SK-N-SH (cell line): ENCODE data around the gene TTC3. TPM values are rescaled to one million over a fixed set of nuclear protein-coding genes. Genes with fewer than 3 reads are reported as not detected.

ENCODE experiments used
- CTCF ChIA-PET: fragments of 300-600, 350-600 bp; formaldehyde crosslinking; extraction: SDS; loops from one replicate; lab custom pipeline; 2021; lab: Yijun Ruan, JAX
- POLR2A ChIA-PET: fragments of 350-600 bp; sonication (Branson Sonifier 250); formaldehyde crosslinking; extraction: SDS; loops from one replicate; lab custom pipeline; 2020; ENCODE audit warnings: antibody characterized with exemption, inconsistent platforms; lab: Yijun Ruan, JAX
- DNase-seq: peaks from one replicate; pipeline ENCODE4 v3.0.0; 2012
- H2AFZ ChIP-seq: fragments of 200-600 bp; sonication (generic); 2 replicates; pipeline ENCODE4 v1.8.1; 2016; ENCODE audit warnings: antibody characterized with exemption, mild to moderate bottlenecking, low read depth
- H3F3A ChIP-seq: fragments of 200-600 bp; sonication (generic); replicated peaks from 2 replicates; pipeline ENCODE3; 2016; ENCODE audit warnings: antibody characterized with exemption, mild to moderate bottlenecking; ENCODE audit not compliant: insufficient read depth
- H3K27ac ChIP-seq, 2 experiments: fragments of 200-500 bp in 1 of 2; fragments of 200-600 bp in 1 of 2; sonication (Bioruptor generic) in 1 of 2; sonication (generic), shearing (Covaris generic) in 1 of 2; 2 replicates each; pipeline versions ENCODE4 v1.5.1 to v1.6.1; 2014 to 2016; ENCODE audit warnings: low read depth in 2 of 2, inconsistent platforms in 1 of 2, low read length in 1 of 2, mild to moderate bottlenecking in 1 of 2, mixed read lengths in 1 of 2
- H3K27me3 ChIP-seq: fragments of 200-600 bp; sonication (generic), shearing (Covaris generic); 2 replicates; pipeline ENCODE4 v1.6.1; 2016; ENCODE audit warnings: mixed run types; ENCODE audit not compliant: insufficient read depth
- H3K36me3 ChIP-seq, 2 experiments: fragments of 200-500 bp in 1 of 2; fragments of 200-600 bp in 1 of 2; sonication (Bioruptor generic) in 1 of 2; sonication (generic) in 1 of 2; replicated peaks in 1 of 2; 2 replicates each; pipeline versions ENCODE3 to v1.5.1; 2014 to 2016; ENCODE audit warnings: low read length in 1 of 2, mild to moderate bottlenecking in 1 of 2; ENCODE audit not compliant: insufficient read depth in 2 of 2, control insufficient read depth in 1 of 2
- H3K4me1 ChIP-seq, 2 experiments: fragments of 200-500 bp in 1 of 2; fragments of 200-600 bp in 1 of 2; sonication (Bioruptor generic) in 1 of 2; sonication (generic), shearing (Covaris generic) in 1 of 2; 2 replicates each; pipeline versions ENCODE4 v1.5.1 to v1.6.1; 2014 to 2016; ENCODE audit warnings: low read depth in 1 of 2, low read length in 1 of 2, mixed run types in 1 of 2; ENCODE audit not compliant: insufficient read depth in 2 of 2, control insufficient read depth in 1 of 2
- H3K4me2 ChIP-seq: fragments of 200-600 bp; sonication (generic), shearing (Covaris generic); 2 replicates; pipeline ENCODE4 v1.6.1; 2017; ENCODE audit warnings: mixed run types
- H3K4me3 ChIP-seq, 2 experiments: fragments of 200-500 bp in 1 of 2; fragments of 200-600 bp in 1 of 2; sonication (Bioruptor generic) in 1 of 2; sonication (generic), shearing (Covaris generic) in 1 of 2; 2 replicates each; pipeline versions ENCODE4 v1.5.1 to v1.8.1; 2014 to 2016; ENCODE audit warnings: low read depth in 2 of 2, inconsistent platforms in 1 of 2, low read length in 1 of 2, mild to moderate bottlenecking in 1 of 2, mixed read lengths in 1 of 2, moderate library complexity in 1 of 2
- H3K79me2 ChIP-seq: fragments of 200-600 bp; sonication (generic); 2 replicates; pipeline ENCODE4 v1.8.1; 2017; ENCODE audit warnings: mild to moderate bottlenecking; ENCODE audit not compliant: insufficient read depth
- H3K9ac ChIP-seq: fragments of 200-600 bp; sonication (generic); 2 replicates; pipeline ENCODE4 v1.6.1; 2017; ENCODE audit warnings: mixed run types
- H3K9me2 ChIP-seq: fragments of 200-600 bp; sonication (generic); 2 replicates; pipeline ENCODE4 v1.6.1; 2017; ENCODE audit warnings: mixed run types
- H3K9me3 ChIP-seq: fragments of 200-600 bp; sonication (generic); 2 replicates; pipeline ENCODE4 v1.6.1; 2017; ENCODE audit warnings: mixed run types, mild to moderate bottlenecking, moderate library complexity
- H4K20me1 ChIP-seq: fragments of 200-600 bp; sonication (generic); 2 replicates; pipeline ENCODE4 v1.6.1; 2017; ENCODE audit warnings: mild to moderate bottlenecking, mixed run types; ENCODE audit not compliant: insufficient read depth
- CHD2 ChIP-seq: fragments of 150-350 bp; IDR thresholded peaks from 2 replicates; pipeline ENCODE4 v1.6.1; 2018; ENCODE audit warnings: low read length; ENCODE audit not compliant: partially characterized antibody
- GABPA ChIP-seq: IDR thresholded peaks from 2 replicates; pipeline ENCODE4 v1.4.0; 2012; ENCODE audit warnings: low read depth, mild to moderate bottlenecking
- GATA2 ChIP-seq: sonication (generic); formaldehyde crosslinking; IDR thresholded peaks from 2 replicates; pipeline ENCODE4 v1.5.0; 2020; ENCODE audit warnings: mild to moderate bottlenecking, missing genetic modification reagents
- JUND ChIP-seq: IDR thresholded peaks from 2 replicates; pipeline ENCODE4 v1.4.0; 2012
- MEF2A ChIP-seq: IDR thresholded peaks from 2 replicates; pipeline ENCODE4 v1.4.0; 2012; ENCODE audit warnings: low read depth, borderline replicate concordance
- MXI1 ChIP-seq: IDR thresholded peaks from 2 replicates; pipeline ENCODE4 v1.6.1; 2012; ENCODE audit warnings: mild to moderate bottlenecking, low read depth, low read length, improper control_type of control experiment
- NFIC ChIP-seq: IDR thresholded peaks from 2 replicates; pipeline ENCODE4 v1.4.0; 2012; ENCODE audit warnings: borderline replicate concordance
- RCOR1 ChIP-seq: fragments of 150-350 bp; IDR thresholded peaks from 2 replicates; pipeline ENCODE4 v1.6.1; 2017; ENCODE audit warnings: antibody characterized with exemption, low read length
- RFX5 ChIP-seq: IDR thresholded peaks from 2 replicates; pipeline ENCODE4 v1.6.1; 2012; ENCODE audit warnings: mild to moderate bottlenecking, improper control_type of control experiment, low read length
- RXRA ChIP-seq: IDR thresholded peaks from 2 replicates; pipeline ENCODE4 v1.4.0; 2012; ENCODE audit warnings: low read depth, mild to moderate bottlenecking, borderline replicate concordance
- SMC3 ChIP-seq: IDR thresholded peaks from 2 replicates; pipeline ENCODE4 v1.6.1; 2012; ENCODE audit warnings: low read depth, low read length, improper control_type of control experiment
- YY1 ChIP-seq: IDR thresholded peaks from 2 replicates; pipeline ENCODE4 v1.4.0; 2012; ENCODE audit warnings: low read depth, mild to moderate bottlenecking
- WGBS: methylation state at CpG from one replicate; pipeline ENCODE4 v1.1.6; 2017; ENCODE audit warnings: low lambda C conversion rate; 5-methylcytosine and 5-hydroxymethylcytosine counted together
- polyA plus RNA-seq, 3 experiments: library from polyadenylated mRNA; depleted of rRNA; stranded (reverse); fragments of >200 nt; gene quantifications; 2 replicates each; pipeline ENCODE4 v1.2.3, GENCODE V29; 2012
- TF ChIP-seq, protein P1 (sequence below): IDR thresholded peaks from 2 replicates; pipeline ENCODE4 v1.4.0; 2012; ENCODE audit warnings: low read depth, borderline replicate concordance
- TF ChIP-seq, protein P2 (sequence below): IDR thresholded peaks from 2 replicates; pipeline ENCODE4 v1.4.0; 2012; ENCODE audit warnings: low read depth, borderline replicate concordance
- TF ChIP-seq, protein P3 (sequence below): fragments of 200-600 bp; sonication (generic); IDR thresholded peaks from 2 replicates; pipeline ENCODE4 v1.6.1; 2017; ENCODE audit warnings: antibody characterized with exemption, mild to moderate bottlenecking, moderate library complexity
- TF ChIP-seq, protein P4 (sequence below): fragments of 150-350 bp; IDR thresholded peaks from 2 replicates; pipeline ENCODE4 v1.6.1; 2017; ENCODE audit warnings: antibody characterized with exemption, low read length, low read depth, borderline replicate concordance
- TF ChIP-seq, protein P5 (sequence below): IDR thresholded peaks from 2 replicates; pipeline ENCODE4 v1.6.1; 2012; ENCODE audit warnings: mild to moderate bottlenecking, low read depth, low read length, moderate library complexity

TTC3 gene
- polyA plus RNA-seq, 1 of the 3 experiments (the other 2 are of a cell fraction), result 35.7 TPM

DNA sequence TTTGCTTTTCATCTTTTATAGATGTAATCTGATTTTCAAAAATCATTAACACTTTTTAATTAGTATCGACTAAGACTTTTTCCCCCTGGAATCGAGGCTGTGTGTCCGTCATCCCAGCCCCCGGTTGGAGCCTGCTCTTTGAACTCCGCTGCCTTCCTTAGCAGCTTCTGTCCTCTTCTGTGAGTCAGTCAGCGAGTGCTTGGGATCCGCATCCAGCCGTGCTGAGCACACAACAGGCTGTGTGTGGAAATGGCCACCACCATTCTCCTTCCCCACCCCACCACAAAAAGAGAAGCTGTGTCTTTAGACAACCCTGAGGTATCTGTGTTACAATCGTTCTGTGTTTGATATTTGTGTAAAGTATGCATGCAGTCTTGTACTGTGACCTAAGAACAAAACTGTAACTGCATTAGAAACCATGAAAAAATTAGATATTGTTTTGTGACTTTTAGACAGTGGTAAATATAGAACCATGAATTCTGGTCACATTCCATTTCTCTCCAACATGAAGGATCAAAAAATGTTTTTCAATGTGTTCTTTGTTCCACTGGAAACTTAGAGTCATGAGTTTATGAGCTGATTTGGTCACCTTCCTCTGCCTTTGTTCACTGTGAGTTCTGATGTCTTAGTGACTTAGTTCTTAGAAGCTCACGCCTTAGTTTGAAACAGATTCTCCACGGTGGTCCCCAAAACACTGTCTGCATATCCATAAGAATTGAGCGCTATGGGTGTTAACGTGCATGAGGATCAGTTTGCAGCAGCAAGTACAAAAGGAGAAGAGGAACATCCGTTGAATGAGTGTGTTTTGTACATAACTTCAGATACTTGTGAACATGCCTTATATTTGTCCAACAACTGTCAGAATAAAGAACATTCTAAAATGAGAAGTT, 129.4 kb downstream of the TTC3 start:
- Histone ChIP-seq H3K27ac (no peak overlapping the region; a peak in 1 of 4 replicates), H3K36me3 (peaks cover 54 to 63% of the 10 kb centered on the region in 2 experiments), H3K9me3 (no peaks in the 10 kb centered on the region), H3K79me2 (no peaks in the 10 kb centered on the region), H3K27me3 (no peaks in the 10 kb centered on the region), H3F3A (no peaks in the 10 kb centered on the region), H3K4me3 (no peak overlapping the region), H3K4me1 (peaks cover 0 to 4% of the 10 kb centered on the region in 2 experiments; a peak in 1 of 4 replicates), H3K9me2 (no peaks in the 10 kb centered on the region), H3K4me2 (no peak overlapping the region), H4K20me1 (no peaks in the 10 kb centered on the region), H3K9ac (no peak overlapping the region), H2AFZ (no peak overlapping the region)
- ChIA-PET CTCF (interaction anchor here (1.2 kb wide), 1 partner anchor 192 kb away, joined by 3 read pairs; no protein-coding TSS in a partner anchor), POLR2A (interaction anchor here (1.0 kb wide), 1 partner anchor 14 kb away, joined by 3 read pairs; no protein-coding TSS in a partner anchor)
- whole genome bisulfite sequencing, result 91% methylated on average over 14 of the region's 14 CpGs
- TF ChIP-seq GABPA (no peak), JUND (no peak), CHD2 (no peak), MXI1 (no peak), NFIC (no peak), GATA2 (no peak), RXRA (no peak), SMC3 (no peak), RCOR1 (no peak), RFX5 (no peak), YY1 (no peak), MEF2A (no peak)
- TF ChIP-seq, protein P1, sequence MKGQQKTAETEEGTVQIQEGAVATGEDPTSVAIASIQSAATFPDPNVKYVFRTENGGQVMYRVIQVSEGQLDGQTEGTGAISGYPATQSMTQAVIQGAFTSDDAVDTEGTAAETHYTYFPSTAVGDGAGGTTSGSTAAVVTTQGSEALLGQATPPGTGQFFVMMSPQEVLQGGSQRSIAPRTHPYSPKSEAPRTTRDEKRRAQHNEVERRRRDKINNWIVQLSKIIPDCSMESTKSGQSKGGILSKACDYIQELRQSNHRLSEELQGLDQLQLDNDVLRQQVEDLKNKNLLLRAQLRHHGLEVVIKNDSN, result no peak
- TF ChIP-seq, protein P2, sequence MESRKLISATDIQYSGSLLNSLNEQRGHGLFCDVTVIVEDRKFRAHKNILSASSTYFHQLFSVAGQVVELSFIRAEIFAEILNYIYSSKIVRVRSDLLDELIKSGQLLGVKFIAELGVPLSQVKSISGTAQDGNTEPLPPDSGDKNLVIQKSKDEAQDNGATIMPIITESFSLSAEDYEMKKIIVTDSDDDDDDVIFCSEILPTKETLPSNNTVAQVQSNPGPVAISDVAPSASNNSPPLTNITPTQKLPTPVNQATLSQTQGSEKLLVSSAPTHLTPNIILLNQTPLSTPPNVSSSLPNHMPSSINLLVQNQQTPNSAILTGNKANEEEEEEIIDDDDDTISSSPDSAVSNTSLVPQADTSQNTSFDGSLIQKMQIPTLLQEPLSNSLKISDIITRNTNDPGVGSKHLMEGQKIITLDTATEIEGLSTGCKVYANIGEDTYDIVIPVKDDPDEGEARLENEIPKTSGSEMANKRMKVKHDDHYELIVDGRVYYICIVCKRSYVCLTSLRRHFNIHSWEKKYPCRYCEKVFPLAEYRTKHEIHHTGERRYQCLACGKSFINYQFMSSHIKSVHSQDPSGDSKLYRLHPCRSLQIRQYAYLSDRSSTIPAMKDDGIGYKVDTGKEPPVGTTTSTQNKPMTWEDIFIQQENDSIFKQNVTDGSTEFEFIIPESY, result no peak
- TF ChIP-seq, protein P3, sequence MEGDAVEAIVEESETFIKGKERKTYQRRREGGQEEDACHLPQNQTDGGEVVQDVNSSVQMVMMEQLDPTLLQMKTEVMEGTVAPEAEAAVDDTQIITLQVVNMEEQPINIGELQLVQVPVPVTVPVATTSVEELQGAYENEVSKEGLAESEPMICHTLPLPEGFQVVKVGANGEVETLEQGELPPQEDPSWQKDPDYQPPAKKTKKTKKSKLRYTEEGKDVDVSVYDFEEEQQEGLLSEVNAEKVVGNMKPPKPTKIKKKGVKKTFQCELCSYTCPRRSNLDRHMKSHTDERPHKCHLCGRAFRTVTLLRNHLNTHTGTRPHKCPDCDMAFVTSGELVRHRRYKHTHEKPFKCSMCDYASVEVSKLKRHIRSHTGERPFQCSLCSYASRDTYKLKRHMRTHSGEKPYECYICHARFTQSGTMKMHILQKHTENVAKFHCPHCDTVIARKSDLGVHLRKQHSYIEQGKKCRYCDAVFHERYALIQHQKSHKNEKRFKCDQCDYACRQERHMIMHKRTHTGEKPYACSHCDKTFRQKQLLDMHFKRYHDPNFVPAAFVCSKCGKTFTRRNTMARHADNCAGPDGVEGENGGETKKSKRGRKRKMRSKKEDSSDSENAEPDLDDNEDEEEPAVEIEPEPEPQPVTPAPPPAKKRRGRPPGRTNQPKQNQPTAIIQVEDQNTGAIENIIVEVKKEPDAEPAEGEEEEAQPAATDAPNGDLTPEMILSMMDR, result no peak
- TF ChIP-seq, protein P4, sequence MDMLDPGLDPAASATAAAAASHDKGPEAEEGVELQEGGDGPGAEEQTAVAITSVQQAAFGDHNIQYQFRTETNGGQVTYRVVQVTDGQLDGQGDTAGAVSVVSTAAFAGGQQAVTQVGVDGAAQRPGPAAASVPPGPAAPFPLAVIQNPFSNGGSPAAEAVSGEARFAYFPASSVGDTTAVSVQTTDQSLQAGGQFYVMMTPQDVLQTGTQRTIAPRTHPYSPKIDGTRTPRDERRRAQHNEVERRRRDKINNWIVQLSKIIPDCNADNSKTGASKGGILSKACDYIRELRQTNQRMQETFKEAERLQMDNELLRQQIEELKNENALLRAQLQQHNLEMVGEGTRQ, result no peak
- TF ChIP-seq, protein P5, sequence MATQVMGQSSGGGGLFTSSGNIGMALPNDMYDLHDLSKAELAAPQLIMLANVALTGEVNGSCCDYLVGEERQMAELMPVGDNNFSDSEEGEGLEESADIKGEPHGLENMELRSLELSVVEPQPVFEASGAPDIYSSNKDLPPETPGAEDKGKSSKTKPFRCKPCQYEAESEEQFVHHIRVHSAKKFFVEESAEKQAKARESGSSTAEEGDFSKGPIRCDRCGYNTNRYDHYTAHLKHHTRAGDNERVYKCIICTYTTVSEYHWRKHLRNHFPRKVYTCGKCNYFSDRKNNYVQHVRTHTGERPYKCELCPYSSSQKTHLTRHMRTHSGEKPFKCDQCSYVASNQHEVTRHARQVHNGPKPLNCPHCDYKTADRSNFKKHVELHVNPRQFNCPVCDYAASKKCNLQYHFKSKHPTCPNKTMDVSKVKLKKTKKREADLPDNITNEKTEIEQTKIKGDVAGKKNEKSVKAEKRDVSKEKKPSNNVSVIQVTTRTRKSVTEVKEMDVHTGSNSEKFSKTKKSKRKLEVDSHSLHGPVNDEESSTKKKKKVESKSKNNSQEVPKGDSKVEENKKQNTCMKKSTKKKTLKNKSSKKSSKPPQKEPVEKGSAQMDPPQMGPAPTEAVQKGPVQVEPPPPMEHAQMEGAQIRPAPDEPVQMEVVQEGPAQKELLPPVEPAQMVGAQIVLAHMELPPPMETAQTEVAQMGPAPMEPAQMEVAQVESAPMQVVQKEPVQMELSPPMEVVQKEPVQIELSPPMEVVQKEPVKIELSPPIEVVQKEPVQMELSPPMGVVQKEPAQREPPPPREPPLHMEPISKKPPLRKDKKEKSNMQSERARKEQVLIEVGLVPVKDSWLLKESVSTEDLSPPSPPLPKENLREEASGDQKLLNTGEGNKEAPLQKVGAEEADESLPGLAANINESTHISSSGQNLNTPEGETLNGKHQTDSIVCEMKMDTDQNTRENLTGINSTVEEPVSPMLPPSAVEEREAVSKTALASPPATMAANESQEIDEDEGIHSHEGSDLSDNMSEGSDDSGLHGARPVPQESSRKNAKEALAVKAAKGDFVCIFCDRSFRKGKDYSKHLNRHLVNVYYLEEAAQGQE, result no peak
- DNase-seq, result no peak
